Colonic mucosa (tissue), 4 donors: ENCODE results near the gene CUL5. TPM values are rescaled to one million over a fixed set of nuclear protein-coding genes. Genes with fewer than 3 reads are reported as not detected.

ENCODE experiments used
- DNase-seq: peaks from one replicate; pipeline ENCODE4 v3.0.0-alpha.2; 2020
- H3K27ac ChIP-seq: fragments of 200-600 bp; one replicate; pipeline ENCODE4 v1.8.0; 2021
- H3K27me3 ChIP-seq: fragments of 200-600 bp; one replicate; pipeline ENCODE4 v1.8.0; 2021
- H3K36me3 ChIP-seq: fragments of 200-600 bp; one replicate; pipeline ENCODE4 v1.8.0; 2021
- H3K4me1 ChIP-seq: fragments of 200-600 bp; one replicate; pipeline ENCODE4 v1.8.0; 2021; ENCODE audit warnings: mild to moderate bottlenecking
- H3K4me3 ChIP-seq: fragments of 200-600 bp; one replicate; pipeline ENCODE4 v1.8.0; 2021
- H3K9ac ChIP-seq, 2 donors: one replicate each; pipeline ENCODE4 v1.7.0; 2013; ENCODE audit warnings: control low read depth in 2 of 2, low read depth in 2 of 2, low read length in 2 of 2
- H3K9me3 ChIP-seq: fragments of 200-600 bp; one replicate; pipeline ENCODE4 v1.8.0; 2021
- CTCF ChIP-seq: fragments of 200-600 bp; IDR thresholded peaks from one replicate; pipeline ENCODE4 v1.8.0; 2022; ENCODE audit warnings: antibody characterized with exemption, mild to moderate bottlenecking
- intact Hi-C: fragments of 100-400 bp; cut with DNase I; formaldehyde crosslinking; loops from one replicate; pipeline ENCODE4 v1.14.1; 2022
- total RNA-seq, 2 donors: library from RNA; stranded (reverse); fragmentation: NEBNext Ultra II Directional in 1 of 2; extraction: Animal tissue kit (Norgen Biotek cat#: 25700) in 1 of 2; gene quantifications; one replicate each; pipeline ENCODE4 v1.2.1, GENCODE V29; 2021
- donor health status: healthy.
- donor health status: DM: no; HTN: no; CAD: no.
- donor health status: DM: no; HTN: no; CAD: no.

The CUL5 gene
- total RNA-seq, 2 donors from 2014 or later = 26.1 to 28.0 TPM

- H3K27me3 ChIP-seq = no peaks in the 10 kb centered on the region
- no peak overlapping the region for H3K9ac ChIP-seq
- H3K27ac ChIP-seq = no peak overlapping the region
- intact Hi-C loops = no loop called here
- no peaks in the 10 kb centered on the region for H3K9me3 ChIP-seq
- no peak for DNase-seq
- H3K4me3 ChIP-seq = no peak overlapping the region
- TF ChIP-seq CTCF = no peak
- peaks cover 3% of the 10 kb centered on the region for H3K36me3 ChIP-seq
- no peaks in the 10 kb centered on the region for H3K4me1 ChIP-seq
These were observed 133.6 kb downstream of the CUL5 start for GRCh38 chr11:108142304-108142703.

GRCh38 chr11:108144615-108145014 lies 135.9 kb downstream of the CUL5 start:
- H3K9ac ChIP-seq = no peak overlapping the region
- intact Hi-C loops = no loop called here
- DNase-seq = no peak
- H3K9me3 ChIP-seq = no peaks in the 10 kb centered on the region
- peaks cover 3% of the 10 kb centered on the region for H3K36me3 ChIP-seq
- H3K27ac ChIP-seq = no peak overlapping the region
- H3K4me1 ChIP-seq = no peaks in the 10 kb centered on the region
- H3K27me3 ChIP-seq = no peaks in the 10 kb centered on the region
- H3K4me3 ChIP-seq = no peak overlapping the region
- TF ChIP-seq CTCF = no peak

GRCh38 chr11:108147150-108147549 lies 138.5 kb downstream of the CUL5 start:
- H3K36me3 ChIP-seq = no peaks in the 10 kb centered on the region
- intact Hi-C loops = no loop called here
- no peak for DNase-seq
- no peak for TF ChIP-seq CTCF
- no peak overlapping the region for H3K27ac ChIP-seq
- H3K27me3 ChIP-seq = no peaks in the 10 kb centered on the region
- no peak overlapping the region for H3K9ac ChIP-seq
- no peaks in the 10 kb centered on the region for H3K4me1 ChIP-seq
- H3K4me3 ChIP-seq = no peak overlapping the region
- no peaks in the 10 kb centered on the region for H3K9me3 ChIP-seq

GRCh38 chr11:108148556-108148955 lies 139.9 kb downstream of the CUL5 start:
- Histone ChIP-seq H3K9me3 (no peaks in the 10 kb centered on the region), H3K9ac (no peak overlapping the region), H3K4me1 (no peaks in the 10 kb centered on the region), H3K27me3 (no peaks in the 10 kb centered on the region), H3K27ac (no peak overlapping the region), H3K4me3 (no peak overlapping the region), H3K36me3 (no peaks in the 10 kb centered on the region)
- DNase-seq = no peak
- TF ChIP-seq CTCF = no peak
- intact Hi-C loops = no loop called here

- H3K9ac ChIP-seq = no peak overlapping the region
These were observed 145.9 kb downstream of the CUL5 start for GRCh38 chr11:108154591-108154990.

More at GRCh38 chr11:108154591-108154990, 145.9 kb downstream of the CUL5 start:
- Histone ChIP-seq H3K27me3 (no peaks in the 10 kb centered on the region), H3K9me3 (no peaks in the 10 kb centered on the region), H3K4me1 (no peaks in the 10 kb centered on the region), H3K4me3 (no peak overlapping the region), H3K27ac (no peak overlapping the region), H3K36me3 (no peaks in the 10 kb centered on the region)
- no peak for DNase-seq
- intact Hi-C loops = no loop called here
- no peak for TF ChIP-seq CTCF

Other genes starting within 250 kb of the CUL5 start
- gene SLC35F2, start 150.1 kb upstream of the CUL5 start, total RNA-seq = 10 to 100 TPM; 26.3 to 31.9 TPM
- 1 to 10 TPM in 1 of 2 donors, under 1 TPM in 1; 0.77 to 1.2 TPM for gene RAB39A, start 80.5 kb upstream of the CUL5 start, total RNA-seq
- 100 to 1,000 TPM in 1 of 2 donors, 10 to 100 TPM in 1; 51.5 to 130 TPM for gene ACAT1, start 112.7 kb downstream of the CUL5 start, total RNA-seq
- 10 to 100 TPM; 10.8 to 14.0 TPM for gene NPAT, start 213.7 kb downstream of the CUL5 start, total RNA-seq
- gene ATM, start 214.2 kb downstream of the CUL5 start, total RNA-seq = 10 to 100 TPM; 28.3 to 30.1 TPM